ENCODE data around the gene CDK5RAP2. TPM values are rescaled to one million over a fixed set of nuclear protein-coding genes. Genes with fewer than 3 reads are reported as not detected.
A peak's percentile ranks its signal among the peaks of the same experiment; 100 is the strongest.

The CDK5RAP2 gene
- total RNA-seq, 3 donors from 2014 or later (not counting 1 experiment from before 2014, with no cell fraction given): 81.5 to 95.7 (median 82.4) TPM

DNA sequence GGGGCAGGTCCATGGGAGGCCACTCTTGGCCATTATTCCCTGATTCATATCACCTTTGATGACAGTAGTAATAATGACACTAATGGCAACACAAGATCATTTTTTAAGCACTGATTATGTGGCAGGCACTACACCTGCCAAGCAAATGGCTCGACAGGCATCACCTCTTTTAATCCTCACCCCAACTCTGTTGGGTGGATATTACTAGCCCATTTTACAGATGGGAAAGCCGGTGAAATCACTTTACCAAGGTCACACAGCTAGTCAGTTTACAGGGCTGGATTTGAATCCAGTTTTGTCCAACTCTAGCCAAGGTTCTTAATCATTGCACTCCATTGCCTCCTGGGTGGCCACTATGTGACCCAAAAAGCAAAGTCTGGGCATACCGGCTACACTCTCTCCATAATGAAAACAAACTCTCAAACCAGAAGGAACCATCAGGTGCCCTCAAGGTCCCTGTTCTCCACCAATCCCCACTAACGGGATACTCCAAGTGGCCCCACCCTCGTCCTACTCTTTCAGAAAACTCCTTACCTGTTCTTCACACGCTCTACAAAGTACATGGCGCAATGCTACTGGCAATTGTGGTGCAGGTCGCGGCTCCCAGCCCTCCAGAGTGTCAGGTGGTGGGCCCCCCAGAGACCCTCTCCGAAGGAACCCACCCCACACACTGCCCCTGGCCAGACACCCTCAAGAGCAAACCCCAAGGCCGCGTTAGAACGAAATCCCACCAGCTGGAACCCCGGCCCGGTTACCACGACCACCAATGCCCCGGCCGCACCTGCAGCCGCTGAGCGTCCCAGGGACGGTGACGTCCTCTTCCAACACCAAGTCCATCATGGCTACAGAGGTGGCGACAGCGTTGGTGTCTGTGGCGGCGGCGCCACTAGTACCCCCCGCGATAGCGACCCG lies 572 bp downstream of the CDK5RAP2 start:
- peak overlapping the region; percentile 95 for H3K4me3 ChIP-seq (ENCODE audit: low read length)
- Mint-ChIP-seq H3K27ac (peak overlapping the region; percentile 92 to 95), H3K4me1 (peaks cover 29 to 45% of the 10 kb centered on the region in 2 donors), H3K36me3 (no peaks in the 10 kb centered on the region), H3K4me3 (peak overlapping the region; percentile 96), H3K27me3 (ENCODE audit: low read depth in 2 of 2) (no peaks in the 10 kb centered on the region), H3K9me3 (no peaks in the 10 kb centered on the region)
- TF ChIP-seq, protein P1, sequence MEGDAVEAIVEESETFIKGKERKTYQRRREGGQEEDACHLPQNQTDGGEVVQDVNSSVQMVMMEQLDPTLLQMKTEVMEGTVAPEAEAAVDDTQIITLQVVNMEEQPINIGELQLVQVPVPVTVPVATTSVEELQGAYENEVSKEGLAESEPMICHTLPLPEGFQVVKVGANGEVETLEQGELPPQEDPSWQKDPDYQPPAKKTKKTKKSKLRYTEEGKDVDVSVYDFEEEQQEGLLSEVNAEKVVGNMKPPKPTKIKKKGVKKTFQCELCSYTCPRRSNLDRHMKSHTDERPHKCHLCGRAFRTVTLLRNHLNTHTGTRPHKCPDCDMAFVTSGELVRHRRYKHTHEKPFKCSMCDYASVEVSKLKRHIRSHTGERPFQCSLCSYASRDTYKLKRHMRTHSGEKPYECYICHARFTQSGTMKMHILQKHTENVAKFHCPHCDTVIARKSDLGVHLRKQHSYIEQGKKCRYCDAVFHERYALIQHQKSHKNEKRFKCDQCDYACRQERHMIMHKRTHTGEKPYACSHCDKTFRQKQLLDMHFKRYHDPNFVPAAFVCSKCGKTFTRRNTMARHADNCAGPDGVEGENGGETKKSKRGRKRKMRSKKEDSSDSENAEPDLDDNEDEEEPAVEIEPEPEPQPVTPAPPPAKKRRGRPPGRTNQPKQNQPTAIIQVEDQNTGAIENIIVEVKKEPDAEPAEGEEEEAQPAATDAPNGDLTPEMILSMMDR (IDR thresholded peaks at IDR 0.05): no peak
- no peaks in the 10 kb centered on the region for H3K36me3 ChIP-seq (ENCODE audit: control insufficient read depth, insufficient read depth, low read length)
- no peaks in the 10 kb centered on the region for H3K27me3 ChIP-seq (ENCODE audit: control insufficient read depth, insufficient read depth, low read length)
- H3K27ac ChIP-seq (ENCODE audit: low read length): peak overlapping the region; percentile 88
- H3K4me1 ChIP-seq (ENCODE audit: control insufficient read depth, insufficient read depth, low read length): peaks cover 28% of the 10 kb centered on the region
- no peak for ATAC-seq
- DNase-seq: no peak
- no peaks in the 10 kb centered on the region for H3K9me3 ChIP-seq (ENCODE audit: control insufficient read depth, insufficient read depth, low read length)
- intact Hi-C loops (cut with micrococcal nuclease): loop anchor here (2.0 kb wide), 1 partner anchor 135 kb away; the partner anchor contains the start of gene MEGF9
- 7% methylated on average over 31 of the region's 31 CpGs for WGBS (ENCODE audit: insufficient coverage)

DNA sequence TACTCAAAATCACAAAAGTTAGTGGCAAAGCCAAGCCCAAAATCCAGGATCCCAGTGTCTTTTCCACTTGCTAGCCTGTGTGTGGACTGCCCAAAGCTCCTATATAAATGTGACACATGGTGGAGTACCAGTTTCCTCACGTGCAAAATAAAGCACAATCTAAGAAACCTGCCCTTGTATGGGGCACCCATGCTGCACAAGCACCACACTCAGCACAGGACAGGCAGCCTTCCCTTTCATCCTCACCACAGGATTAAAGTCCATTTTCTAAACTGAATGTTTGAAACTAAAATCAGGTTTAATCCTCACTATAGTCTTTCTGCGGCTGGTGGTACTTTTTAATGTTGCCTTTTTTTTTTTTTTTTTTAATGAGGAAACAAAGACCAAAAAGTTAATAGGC lies 5.5 kb downstream of the CDK5RAP2 start:
- Mint-ChIP-seq H3K9me3 (no peaks in the 10 kb centered on the region), H3K27me3 (ENCODE audit: low read depth in 2 of 2) (no peaks in the 10 kb centered on the region), H3K4me3 (no peak overlapping the region), H3K36me3 (no peaks in the 10 kb centered on the region), H3K27ac (no peak overlapping the region), H3K4me1 (peaks cover 19 to 36% of the 10 kb centered on the region in 2 donors)
- no peak overlapping the region for H3K27ac ChIP-seq (ENCODE audit: low read length)
- TF ChIP-seq, protein P1 (IDR thresholded peaks at IDR 0.05): no peak
- H3K4me1 ChIP-seq (ENCODE audit: control insufficient read depth, insufficient read depth, low read length): peaks cover 11% of the 10 kb centered on the region
- no peaks in the 10 kb centered on the region for H3K27me3 ChIP-seq (ENCODE audit: control insufficient read depth, insufficient read depth, low read length)
- H3K36me3 ChIP-seq (ENCODE audit: control insufficient read depth, insufficient read depth, low read length): peaks cover 20% of the 10 kb centered on the region
- no peak overlapping the region for H3K4me3 ChIP-seq (ENCODE audit: low read length)
- DNase-seq (no peak), ATAC-seq (no peak)
- no peaks in the 10 kb centered on the region for H3K9me3 ChIP-seq (ENCODE audit: control insufficient read depth, insufficient read depth, low read length)
- 85% methylated on average over 1 of the region's 2 CpGs for WGBS (ENCODE audit: insufficient coverage)
- intact Hi-C loops (cut with micrococcal nuclease): no loop called here

DNA sequence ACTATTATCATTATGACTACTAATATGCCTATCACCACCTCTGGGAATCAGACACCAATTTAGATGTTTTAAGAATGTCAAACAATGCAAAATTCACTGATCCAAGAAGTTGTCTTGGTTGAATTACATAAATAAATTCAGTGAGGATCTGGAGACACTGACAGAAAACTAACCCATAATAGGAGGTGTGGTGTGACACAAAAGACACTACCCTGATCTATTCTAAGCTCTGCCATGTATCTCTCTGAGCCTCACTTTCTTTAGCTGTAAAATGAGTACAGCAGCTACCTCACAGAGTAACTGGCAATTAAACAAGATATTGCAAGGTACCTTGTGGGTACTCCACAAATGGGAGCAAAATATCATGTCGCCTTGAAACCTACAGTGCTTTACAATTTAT lies 7.5 kb downstream of the CDK5RAP2 start:
- Mint-ChIP-seq H3K27ac (peak overlapping the region in 1 of 2 donors; percentile 58), H3K9me3 (no peaks in the 10 kb centered on the region), H3K4me3 (no peak overlapping the region), H3K4me1 (peaks cover 10 to 22% of the 10 kb centered on the region in 2 donors), H3K27me3 (ENCODE audit: low read depth in 2 of 2) (no peaks in the 10 kb centered on the region), H3K36me3 (no peaks in the 10 kb centered on the region)
- 100% methylated on average over 1 of the region's 1 CpG for WGBS (ENCODE audit: insufficient coverage)
- Histone ChIP-seq H3K9me3 (ENCODE audit: control insufficient read depth, insufficient read depth, low read length) (no peaks in the 10 kb centered on the region), H3K4me3 (ENCODE audit: low read length) (no peak overlapping the region), H3K36me3 (ENCODE audit: control insufficient read depth, insufficient read depth, low read length) (peaks cover 39% of the 10 kb centered on the region), H3K4me1 (ENCODE audit: control insufficient read depth, insufficient read depth, low read length) (no peaks in the 10 kb centered on the region), H3K27me3 (ENCODE audit: control insufficient read depth, insufficient read depth, low read length) (no peaks in the 10 kb centered on the region), H3K27ac (ENCODE audit: low read length) (no peak overlapping the region)
- DNase-seq (no peak), ATAC-seq (no peak)
- TF ChIP-seq, protein P1 (IDR thresholded peaks at IDR 0.05): no peak
- intact Hi-C loops (cut with micrococcal nuclease): no loop called here
